Fibroblast of mammary gland (primary cell): ENCODE results near the gene SLC24A3.

Experiments used
- DNase-seq: peaks from one replicate; pipeline ENCODE4 v3.0.0-alpha.2; 2010; ENCODE audit warnings: low read depth
- H3K4me3 ChIP-seq: 2 replicates; pipeline ENCODE4 v1.5.1; 2011; ENCODE audit warnings: low read depth, mild to moderate bottlenecking, low read length, moderate library complexity; ENCODE audit not compliant: control insufficient read depth
- TF ChIP-seq, protein P1 (sequence below): conservative IDR thresholded peaks from 2 replicates; pipeline ENCODE4 v1.5.1; 2011; ENCODE audit warnings: low read depth, low read length, inconsistent platforms; ENCODE audit not compliant: control insufficient read depth, insufficient read depth

SLC24A3 gene

DNA sequence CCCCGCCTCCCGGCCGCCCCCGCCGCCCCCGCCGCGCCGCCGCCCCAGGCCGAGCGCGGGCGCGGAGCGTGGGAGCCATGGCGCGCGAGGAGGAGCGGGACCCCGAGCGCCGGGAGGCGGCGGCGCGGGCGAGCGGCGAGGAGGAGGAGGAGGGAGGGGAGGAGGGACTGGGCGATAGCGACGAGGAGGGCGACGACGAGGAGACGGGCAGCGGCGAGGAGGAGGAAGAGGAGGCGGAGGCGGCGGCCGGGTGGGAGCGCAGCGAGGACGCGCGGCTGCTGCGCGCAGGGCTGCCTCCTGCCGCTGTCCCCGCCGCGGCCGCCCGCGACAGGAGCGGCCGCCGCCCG is at the start of gene SLC24A3:
Gene SLC24A3, plus strand, starts transcription at position 174 of the 347 bp plus-strand sequence.
- H3K4me3 ChIP-seq, result no peak within 1 kb of the TSS
- TF ChIP-seq, protein P1, sequence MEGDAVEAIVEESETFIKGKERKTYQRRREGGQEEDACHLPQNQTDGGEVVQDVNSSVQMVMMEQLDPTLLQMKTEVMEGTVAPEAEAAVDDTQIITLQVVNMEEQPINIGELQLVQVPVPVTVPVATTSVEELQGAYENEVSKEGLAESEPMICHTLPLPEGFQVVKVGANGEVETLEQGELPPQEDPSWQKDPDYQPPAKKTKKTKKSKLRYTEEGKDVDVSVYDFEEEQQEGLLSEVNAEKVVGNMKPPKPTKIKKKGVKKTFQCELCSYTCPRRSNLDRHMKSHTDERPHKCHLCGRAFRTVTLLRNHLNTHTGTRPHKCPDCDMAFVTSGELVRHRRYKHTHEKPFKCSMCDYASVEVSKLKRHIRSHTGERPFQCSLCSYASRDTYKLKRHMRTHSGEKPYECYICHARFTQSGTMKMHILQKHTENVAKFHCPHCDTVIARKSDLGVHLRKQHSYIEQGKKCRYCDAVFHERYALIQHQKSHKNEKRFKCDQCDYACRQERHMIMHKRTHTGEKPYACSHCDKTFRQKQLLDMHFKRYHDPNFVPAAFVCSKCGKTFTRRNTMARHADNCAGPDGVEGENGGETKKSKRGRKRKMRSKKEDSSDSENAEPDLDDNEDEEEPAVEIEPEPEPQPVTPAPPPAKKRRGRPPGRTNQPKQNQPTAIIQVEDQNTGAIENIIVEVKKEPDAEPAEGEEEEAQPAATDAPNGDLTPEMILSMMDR, result no peak

DNA sequence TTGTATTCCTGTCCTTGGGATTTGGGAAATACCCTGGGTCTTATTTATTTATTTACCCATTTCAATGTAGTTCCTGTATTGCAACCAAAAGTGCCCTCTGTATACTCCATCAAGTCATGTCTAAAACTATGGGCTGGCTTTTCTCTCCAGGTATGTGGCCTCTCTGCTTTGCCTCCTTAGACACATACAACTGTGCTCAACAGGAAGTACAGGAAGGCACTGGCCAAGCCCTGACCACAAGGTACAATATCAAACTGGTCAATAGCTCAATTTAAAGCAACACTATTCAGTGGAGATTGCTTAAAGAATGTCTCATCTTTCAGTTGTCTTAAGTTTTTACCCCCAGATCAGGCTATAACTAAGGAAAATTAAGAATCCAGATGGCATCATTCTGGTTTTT is 42.3 kb upstream of the SLC24A3 start:
- no peak for DNase-seq
- TF ChIP-seq, protein P1, result no peak

More for the DNA sequence above, at the start of gene SLC24A3:
- DNase-seq, result no peak

DNA sequence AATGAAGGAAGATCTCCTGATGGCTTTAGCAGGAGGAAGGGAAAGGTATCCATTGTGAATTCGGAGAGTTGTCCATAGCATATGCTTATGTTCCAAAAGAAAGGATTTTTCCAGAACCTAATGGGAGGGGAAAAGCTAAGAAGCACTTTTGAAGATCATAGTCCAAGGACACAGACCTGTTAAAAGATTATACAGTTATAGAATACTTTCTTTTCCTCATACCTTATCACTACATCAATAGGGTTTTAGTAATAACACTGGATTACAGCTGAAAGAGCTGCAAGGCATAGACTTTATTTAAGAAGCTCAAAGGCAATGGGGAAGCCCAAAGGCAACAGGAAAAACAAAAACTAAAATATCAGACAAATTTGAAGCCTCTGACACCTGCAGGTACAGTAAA is 39.8 kb upstream of the SLC24A3 start:
- DNase-seq, result no peak
- H3K4me3 ChIP-seq, result no peak overlapping the region
- TF ChIP-seq, protein P1, result no peak

More for the DNA sequence above, 42.3 kb upstream of the SLC24A3 start:
- H3K4me3 ChIP-seq, result no peak overlapping the region

DNA sequence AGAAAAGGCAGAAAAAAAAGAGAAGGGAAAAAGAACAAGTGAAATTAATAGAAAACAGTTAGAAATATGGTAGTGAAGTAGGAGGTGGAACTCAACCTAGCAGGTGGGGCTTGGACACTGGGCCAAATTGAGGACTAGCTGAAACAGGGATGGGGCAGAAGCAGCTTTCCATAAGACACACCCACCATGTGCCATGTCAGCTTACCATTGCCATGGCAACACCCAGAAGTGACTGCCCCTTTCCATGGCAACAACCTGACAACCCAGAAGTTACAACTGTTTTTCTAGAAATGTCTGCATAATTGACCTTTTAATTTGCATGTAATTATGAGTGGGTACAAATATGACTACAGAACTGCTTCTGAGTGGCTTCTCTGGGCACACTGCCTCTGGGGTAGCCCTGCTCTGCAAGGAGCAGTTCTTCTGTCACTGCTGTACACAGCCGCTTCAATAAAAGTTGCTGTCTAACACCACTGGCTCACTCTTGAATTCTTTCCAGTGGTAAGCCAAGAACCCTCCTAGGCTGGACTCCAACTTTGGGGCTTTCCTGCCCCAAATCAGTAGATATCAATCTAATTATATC is 35.9 kb upstream of the SLC24A3 start:
- no peak for DNase-seq
- TF ChIP-seq, protein P1, result no peak

DNA sequence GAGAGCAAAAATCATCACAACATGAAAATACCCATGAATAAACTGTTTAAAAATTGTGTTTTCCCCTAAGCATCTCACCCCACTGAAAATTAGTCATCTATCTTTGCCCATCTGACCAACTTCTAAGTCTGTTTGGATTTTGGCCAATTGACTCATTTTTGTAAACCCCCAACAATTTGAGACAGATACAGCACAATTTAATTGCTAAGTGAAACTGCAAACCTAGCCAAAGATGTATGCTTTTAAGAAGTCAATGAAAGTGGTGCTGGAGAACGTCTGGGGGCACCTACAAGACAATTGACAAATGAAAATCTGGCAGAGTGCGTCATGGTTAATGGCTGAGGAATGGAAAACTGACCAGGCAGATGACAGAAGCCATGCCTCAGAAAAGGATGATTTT is 30.9 kb upstream of the SLC24A3 start:
- TF ChIP-seq, protein P1, result no peak
- no peak overlapping the region for H3K4me3 ChIP-seq
- peak; percentile 4 for DNase-seq

More for the DNA sequence above, 35.9 kb upstream of the SLC24A3 start:
- no peak overlapping the region for H3K4me3 ChIP-seq

DNA sequence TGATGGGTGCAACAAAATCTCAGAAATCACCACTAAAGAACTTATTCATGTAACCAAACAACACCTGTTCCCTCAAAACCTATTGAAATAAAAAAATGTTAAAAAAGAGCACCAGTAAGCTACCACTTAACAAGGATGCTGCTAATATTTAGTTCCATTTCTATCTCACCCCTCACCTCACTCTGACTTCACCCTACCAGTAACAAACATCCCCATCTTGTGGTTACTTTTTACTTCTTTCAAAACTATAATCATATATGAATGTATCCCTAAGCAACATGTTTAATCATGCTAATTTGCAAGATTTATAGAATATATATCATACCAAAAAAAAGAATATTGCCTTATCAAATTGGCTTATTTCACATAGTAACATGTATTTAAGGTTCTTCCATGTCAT is 27.4 kb upstream of the SLC24A3 start:
- H3K4me3 ChIP-seq, result no peak overlapping the region
- peak; percentile 0 for DNase-seq
- TF ChIP-seq, protein P1, result no peak

DNA sequence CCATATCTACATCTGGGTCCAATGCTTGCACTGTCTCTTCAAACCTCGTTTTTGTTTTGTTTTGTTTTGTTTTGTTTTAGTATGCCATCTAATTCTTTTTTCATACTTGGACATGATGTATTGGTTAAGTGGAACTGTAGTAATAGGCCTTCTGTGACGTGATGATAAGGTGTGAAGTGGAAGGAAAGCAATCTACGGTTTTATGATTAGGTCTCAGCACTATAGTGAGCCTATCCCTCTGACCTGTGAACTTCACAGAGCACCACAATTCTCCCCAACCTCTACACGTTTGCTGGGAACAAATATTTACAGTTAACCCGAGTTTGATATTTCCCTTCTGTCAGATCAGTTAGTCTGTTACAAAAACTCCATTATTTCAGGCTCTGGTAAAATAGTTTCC is 19.1 kb upstream of the SLC24A3 start:
- no peak for DNase-seq
- TF ChIP-seq, protein P1, result no peak
- no peak overlapping the region for H3K4me3 ChIP-seq
